Chondrocyte (in vitro differentiated cells): ENCODE data around the gene RNF2. TPM values are rescaled to one million over a fixed set of nuclear protein-coding genes. Genes with fewer than 3 reads are reported as not detected.

Experiments
- DNase-seq: peaks from one replicate; pipeline ENCODE4 v3.0.0; 2021; ENCODE audit warnings: mixed read lengths, low spot score
- H3K27ac Mint-ChIP-seq: one replicate; pipeline ENCODE4 v1.8.0; 2021; ENCODE audit warnings: mild to moderate bottlenecking, moderate library complexity, mixed read lengths; ENCODE audit not compliant: unreplicated experiment
- H3K27me3 Mint-ChIP-seq: 2 replicates; pipeline ENCODE4 v1.8.0; 2021; ENCODE audit warnings: low read depth, mixed read lengths
- H3K36me3 Mint-ChIP-seq: 2 replicates; pipeline ENCODE4 v1.8.0; 2021; ENCODE audit warnings: low read depth, mixed read lengths
- H3K4me1 Mint-ChIP-seq: 2 replicates; pipeline ENCODE4 v1.8.0; 2021; ENCODE audit warnings: low read depth, mild to moderate bottlenecking, mixed read lengths
- H3K4me3 Mint-ChIP-seq: one replicate; pipeline ENCODE4 v1.8.0; 2021; ENCODE audit warnings: mild to moderate bottlenecking, moderate library complexity, mixed read lengths; ENCODE audit not compliant: unreplicated experiment
- H3K9me3 Mint-ChIP-seq: 2 replicates; pipeline ENCODE4 v1.8.0; 2021; ENCODE audit warnings: low read depth, mixed read lengths
- CTCF ChIP-seq: fragments of 200-600 bp; sonication (generic); IDR thresholded peaks from 2 replicates; pipeline ENCODE4 v1.5.0; 2021; ENCODE audit warnings: antibody characterized with exemption, mild to moderate bottlenecking, moderate library complexity
- total RNA-seq: library from RNA; stranded (reverse); gene quantifications from 3 replicates; pipeline ENCODE4 v1.2.1, GENCODE V29; 2021

The RNF2 gene
- total RNA-seq, 1 donor from 2014 or later = 22.4 TPM

GRCh38 chr1:185105121-185105520, 59.8 kb downstream of the RNF2 start:
- no peaks in the 10 kb centered on the region for H3K27me3 Mint-ChIP-seq
- no peak overlapping the region for H3K4me3 Mint-ChIP-seq
- no peaks in the 10 kb centered on the region for H3K4me1 Mint-ChIP-seq
- H3K27ac Mint-ChIP-seq = no peak overlapping the region
- TF ChIP-seq CTCF = no peak
- H3K36me3 Mint-ChIP-seq = peaks cover 34% of the 10 kb centered on the region
- DNase-seq = no peak
- H3K9me3 Mint-ChIP-seq = peaks cover 24% of the 10 kb centered on the region

- peaks cover 26% of the 10 kb centered on the region for H3K36me3 Mint-ChIP-seq
- DNase-seq = no peak
- H3K9me3 Mint-ChIP-seq = peaks cover 27% of the 10 kb centered on the region
- H3K27me3 Mint-ChIP-seq = no peaks in the 10 kb centered on the region
- H3K4me3 Mint-ChIP-seq = no peak overlapping the region
- TF ChIP-seq CTCF = no peak
- no peak overlapping the region for H3K27ac Mint-ChIP-seq
- H3K4me1 Mint-ChIP-seq = no peaks in the 10 kb centered on the region
These were observed 63.0 kb downstream of the RNF2 start for GRCh38 chr1:185108321-185108720.

DNA sequence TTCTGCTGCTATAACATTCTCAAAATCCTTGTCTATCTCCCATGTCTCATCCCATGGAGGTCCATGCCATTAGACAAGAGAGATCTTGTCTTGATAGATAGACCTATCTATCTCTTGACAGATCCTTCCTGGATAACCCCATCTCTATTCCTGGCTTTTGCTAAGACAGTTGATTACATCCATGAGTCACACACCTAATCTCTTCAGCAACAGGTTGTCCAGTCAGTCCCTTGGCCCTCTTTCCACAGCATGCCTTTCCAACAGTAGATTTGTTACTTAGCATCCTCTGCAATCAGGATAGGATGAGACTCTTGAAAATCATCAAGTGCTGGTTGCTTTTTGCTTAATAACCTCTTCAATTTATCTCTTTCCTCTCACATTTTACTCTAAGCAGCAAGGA, 64.8 kb downstream of the RNF2 start:
- Mint-ChIP-seq H3K4me3 (no peak overlapping the region), H3K4me1 (no peaks in the 10 kb centered on the region), H3K36me3 (peaks cover 20% of the 10 kb centered on the region), H3K27me3 (no peaks in the 10 kb centered on the region), H3K9me3 (peaks cover 27% of the 10 kb centered on the region), H3K27ac (no peak overlapping the region)
- TF ChIP-seq CTCF = no peak
- DNase-seq = no peak

GRCh38 chr1:185111873-185112272, 66.5 kb downstream of the RNF2 start:
- Mint-ChIP-seq H3K4me1 (no peaks in the 10 kb centered on the region), H3K36me3 (peaks cover 14% of the 10 kb centered on the region), H3K4me3 (no peak overlapping the region), H3K27ac (no peak overlapping the region), H3K27me3 (no peaks in the 10 kb centered on the region), H3K9me3 (peaks cover 21% of the 10 kb centered on the region)
- no peak for DNase-seq
- TF ChIP-seq CTCF = no peak

GRCh38 chr1:185112356-185112755, 67.0 kb downstream of the RNF2 start:
- H3K27ac Mint-ChIP-seq = no peak overlapping the region
- no peaks in the 10 kb centered on the region for H3K4me1 Mint-ChIP-seq
- H3K4me3 Mint-ChIP-seq = no peak overlapping the region
- peaks cover 21% of the 10 kb centered on the region for H3K9me3 Mint-ChIP-seq
- no peak for DNase-seq
- no peaks in the 10 kb centered on the region for H3K27me3 Mint-ChIP-seq
- TF ChIP-seq CTCF = no peak
- peaks cover 12% of the 10 kb centered on the region for H3K36me3 Mint-ChIP-seq
